ENCODE results near the gene MPDU1.

The MPDU1 gene

GRCh38 chr17:7563115-7563869 lies 20.4 kb upstream of the MPDU1 start:
- H3K4me1 ChIP-seq (ENCODE audit: control insufficient read depth, insufficient read depth, low read length), result peaks cover 46% of the 10 kb centered on the region
- H3K36me3 ChIP-seq (ENCODE audit: control insufficient read depth, insufficient read depth, low read length), result peaks cover 22% of the 10 kb centered on the region
- H3K4me3 ChIP-seq (ENCODE audit: low read length), result no peak overlapping the region
- peak overlapping the region; percentile 81 for H3K9ac ChIP-seq (ENCODE audit: low read length)
- no peaks in the 10 kb centered on the region for H3K9me3 ChIP-seq (ENCODE audit: control insufficient read depth, low read length)
- no peaks in the 10 kb centered on the region for H3K27me3 ChIP-seq (ENCODE audit: control insufficient read depth, insufficient read depth, low read length)

GRCh38 chr17:7569571-7569970 lies 14.1 kb upstream of the MPDU1 start:
- Histone ChIP-seq H3K9ac (ENCODE audit: low read length) (no peak overlapping the region), H3K4me3 (ENCODE audit: low read length) (no peak overlapping the region), H3K4me1 (ENCODE audit: control insufficient read depth, insufficient read depth, low read length) (peaks cover 8% of the 10 kb centered on the region), H3K9me3 (ENCODE audit: control insufficient read depth, low read length) (no peaks in the 10 kb centered on the region), H3K27me3 (ENCODE audit: control insufficient read depth, insufficient read depth, low read length) (no peaks in the 10 kb centered on the region), H3K36me3 (ENCODE audit: control insufficient read depth, insufficient read depth, low read length) (peaks cover 38% of the 10 kb centered on the region)

- Histone ChIP-seq H3K4me3 (ENCODE audit: low read length) (no peak overlapping the region), H3K36me3 (ENCODE audit: control insufficient read depth, insufficient read depth, low read length) (peaks cover 37% of the 10 kb centered on the region), H3K9me3 (ENCODE audit: control insufficient read depth, low read length) (no peaks in the 10 kb centered on the region), H3K27me3 (ENCODE audit: control insufficient read depth, insufficient read depth, low read length) (no peaks in the 10 kb centered on the region), H3K9ac (ENCODE audit: low read length) (no peak overlapping the region), H3K4me1 (ENCODE audit: control insufficient read depth, insufficient read depth, low read length) (peaks cover 15% of the 10 kb centered on the region)
These were observed 13.3 kb upstream of the MPDU1 start for GRCh38 chr17:7570351-7570750.

DNA sequence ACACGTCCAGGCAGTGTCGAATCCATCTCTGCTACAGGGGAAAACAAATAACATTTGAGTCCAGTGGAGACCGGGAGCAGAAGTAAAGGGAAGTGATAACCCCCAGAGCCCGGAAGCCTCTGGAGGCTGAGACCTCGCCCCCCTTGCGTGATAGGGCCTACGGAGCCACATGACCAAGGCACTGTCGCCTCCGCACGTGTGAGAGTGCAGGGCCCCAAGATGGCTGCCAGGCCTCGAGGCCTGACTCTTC lies 11.4 kb upstream of the MPDU1 start:
- H3K9me3 ChIP-seq (ENCODE audit: control insufficient read depth, low read length), result no peaks in the 10 kb centered on the region
- peaks cover 18% of the 10 kb centered on the region for H3K4me1 ChIP-seq (ENCODE audit: control insufficient read depth, insufficient read depth, low read length)
- peaks cover 42% of the 10 kb centered on the region for H3K36me3 ChIP-seq (ENCODE audit: control insufficient read depth, insufficient read depth, low read length)

DNA sequence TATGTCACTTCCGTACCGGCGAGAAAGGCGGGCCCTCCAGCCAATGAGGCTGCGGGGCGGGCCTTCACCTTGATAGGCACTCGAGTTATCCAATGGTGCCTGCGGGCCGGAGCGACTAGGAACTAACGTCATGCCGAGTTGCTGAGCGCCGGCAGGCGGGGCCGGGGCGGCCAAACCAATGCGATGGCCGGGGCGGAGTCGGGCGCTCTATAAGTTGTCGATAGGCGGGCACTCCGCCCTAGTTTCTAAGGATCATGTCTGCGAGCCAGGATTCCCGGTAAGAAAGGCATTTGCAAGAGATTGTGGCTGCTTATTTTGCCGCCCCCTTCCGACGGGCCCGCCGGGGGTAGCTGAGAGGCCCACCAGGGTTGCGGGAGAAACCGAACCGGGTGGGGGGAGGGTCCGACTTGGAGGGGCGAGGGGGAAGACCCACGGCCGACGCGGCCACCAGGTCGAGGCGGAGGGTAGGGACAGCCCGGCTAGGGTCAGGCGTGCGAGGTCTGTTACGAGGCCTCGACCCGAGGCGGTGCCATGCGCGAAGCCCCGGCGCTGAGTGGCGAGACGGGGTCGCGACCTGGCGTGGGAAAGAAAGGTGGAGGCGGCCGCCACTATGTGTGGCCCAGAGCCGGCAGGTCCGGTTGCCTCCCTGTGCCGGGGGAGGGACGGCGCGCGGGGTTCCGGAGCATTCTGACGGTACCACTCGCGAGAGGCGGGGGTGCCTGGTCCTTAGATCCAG lies 10.9 kb upstream of the MPDU1 start:
- peaks cover 23% of the 10 kb centered on the region for H3K4me1 ChIP-seq (ENCODE audit: control insufficient read depth, insufficient read depth, low read length)
- H3K9me3 ChIP-seq (ENCODE audit: control insufficient read depth, low read length), result no peaks in the 10 kb centered on the region
- H3K36me3 ChIP-seq (ENCODE audit: control insufficient read depth, insufficient read depth, low read length), result peaks cover 45% of the 10 kb centered on the region

More for the DNA sequence above, 11.4 kb upstream of the MPDU1 start:
- Histone ChIP-seq H3K27me3 (ENCODE audit: control insufficient read depth, insufficient read depth, low read length) (no peaks in the 10 kb centered on the region), H3K9ac (ENCODE audit: low read length) (peak overlapping the region; percentile 91), H3K4me3 (ENCODE audit: low read length) (peak overlapping the region; percentile 81)

GRCh38 chr17:7573324-7574080 lies 10.2 kb upstream of the MPDU1 start:
- H3K9ac ChIP-seq (ENCODE audit: low read length), result peak overlapping the region; percentile 88
- H3K27me3 ChIP-seq (ENCODE audit: control insufficient read depth, insufficient read depth, low read length), result no peaks in the 10 kb centered on the region
- H3K4me1 ChIP-seq (ENCODE audit: control insufficient read depth, insufficient read depth, low read length), result peaks cover 25% of the 10 kb centered on the region
- peak overlapping the region; percentile 67 for H3K4me3 ChIP-seq (ENCODE audit: low read length)
- H3K9me3 ChIP-seq (ENCODE audit: control insufficient read depth, low read length), result no peaks in the 10 kb centered on the region
- H3K36me3 ChIP-seq (ENCODE audit: control insufficient read depth, insufficient read depth, low read length), result peaks cover 51% of the 10 kb centered on the region

More for the DNA sequence above, 10.9 kb upstream of the MPDU1 start:
- Histone ChIP-seq H3K27me3 (ENCODE audit: control insufficient read depth, insufficient read depth, low read length) (no peaks in the 10 kb centered on the region), H3K4me3 (ENCODE audit: low read length) (peak overlapping the region; percentile 67), H3K9ac (ENCODE audit: low read length) (peak overlapping the region; percentile 91)

- H3K9ac ChIP-seq (ENCODE audit: low read length), result peak overlapping the region; percentile 88
- H3K27me3 ChIP-seq (ENCODE audit: control insufficient read depth, insufficient read depth, low read length), result no peaks in the 10 kb centered on the region
- H3K4me3 ChIP-seq (ENCODE audit: low read length), result peak overlapping the region; percentile 67
- H3K9me3 ChIP-seq (ENCODE audit: control insufficient read depth, low read length), result no peaks in the 10 kb centered on the region
- H3K4me1 ChIP-seq (ENCODE audit: control insufficient read depth, insufficient read depth, low read length), result peaks cover 34% of the 10 kb centered on the region
- H3K36me3 ChIP-seq (ENCODE audit: control insufficient read depth, insufficient read depth, low read length), result peaks cover 57% of the 10 kb centered on the region
These were observed 9.3 kb upstream of the MPDU1 start for GRCh38 chr17:7574176-7574953.

GRCh38 chr17:7575481-7575883 lies 8.2 kb upstream of the MPDU1 start:
- Histone ChIP-seq H3K9me3 (ENCODE audit: control insufficient read depth, low read length) (no peaks in the 10 kb centered on the region), H3K36me3 (ENCODE audit: control insufficient read depth, insufficient read depth, low read length) (peaks cover 51% of the 10 kb centered on the region), H3K9ac (ENCODE audit: low read length) (no peak overlapping the region), H3K4me1 (ENCODE audit: control insufficient read depth, insufficient read depth, low read length) (peaks cover 45% of the 10 kb centered on the region), H3K27me3 (ENCODE audit: control insufficient read depth, insufficient read depth, low read length) (no peaks in the 10 kb centered on the region), H3K4me3 (ENCODE audit: low read length) (no peak overlapping the region)

GRCh38 chr17:7575959-7576358 lies 7.7 kb upstream of the MPDU1 start:
- no peaks in the 10 kb centered on the region for H3K27me3 ChIP-seq (ENCODE audit: control insufficient read depth, insufficient read depth, low read length)
- H3K4me1 ChIP-seq (ENCODE audit: control insufficient read depth, insufficient read depth, low read length), result peaks cover 47% of the 10 kb centered on the region
- peaks cover 46% of the 10 kb centered on the region for H3K36me3 ChIP-seq (ENCODE audit: control insufficient read depth, insufficient read depth, low read length)
- no peak overlapping the region for H3K4me3 ChIP-seq (ENCODE audit: low read length)
- H3K9me3 ChIP-seq (ENCODE audit: control insufficient read depth, low read length), result no peaks in the 10 kb centered on the region
- H3K9ac ChIP-seq (ENCODE audit: low read length), result no peak overlapping the region

DNA sequence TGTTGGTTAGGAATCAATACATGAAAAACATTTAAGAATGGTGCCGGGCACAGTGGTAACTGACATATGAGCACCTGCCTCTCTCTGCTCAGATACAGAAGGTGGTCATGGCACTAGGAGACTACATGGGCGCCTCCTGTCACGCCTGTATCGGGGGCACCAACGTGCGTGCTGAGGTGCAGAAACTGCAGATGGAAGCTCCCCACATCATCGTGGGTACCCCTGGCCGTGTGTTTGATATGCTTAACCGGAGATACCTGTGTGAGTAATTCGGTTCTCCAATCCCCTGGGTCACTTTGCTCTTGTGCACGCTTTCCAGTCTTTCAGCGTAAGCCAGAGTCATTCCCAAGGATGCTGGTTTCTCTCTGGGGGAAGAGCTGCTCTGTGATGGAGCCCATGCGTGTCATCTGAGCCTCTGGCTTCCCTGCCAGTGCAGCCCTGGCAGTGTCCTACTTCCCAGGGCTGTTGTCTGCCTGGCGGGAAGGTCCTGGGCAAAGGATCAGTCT lies 7.2 kb upstream of the MPDU1 start:
- Histone ChIP-seq H3K36me3 (ENCODE audit: control insufficient read depth, insufficient read depth, low read length) (peaks cover 41% of the 10 kb centered on the region), H3K4me3 (ENCODE audit: low read length) (no peak overlapping the region), H3K9ac (ENCODE audit: low read length) (no peak overlapping the region), H3K9me3 (ENCODE audit: control insufficient read depth, low read length) (no peaks in the 10 kb centered on the region), H3K27me3 (ENCODE audit: control insufficient read depth, insufficient read depth, low read length) (no peaks in the 10 kb centered on the region), H3K4me1 (ENCODE audit: control insufficient read depth, insufficient read depth, low read length) (peaks cover 47% of the 10 kb centered on the region)

DNA sequence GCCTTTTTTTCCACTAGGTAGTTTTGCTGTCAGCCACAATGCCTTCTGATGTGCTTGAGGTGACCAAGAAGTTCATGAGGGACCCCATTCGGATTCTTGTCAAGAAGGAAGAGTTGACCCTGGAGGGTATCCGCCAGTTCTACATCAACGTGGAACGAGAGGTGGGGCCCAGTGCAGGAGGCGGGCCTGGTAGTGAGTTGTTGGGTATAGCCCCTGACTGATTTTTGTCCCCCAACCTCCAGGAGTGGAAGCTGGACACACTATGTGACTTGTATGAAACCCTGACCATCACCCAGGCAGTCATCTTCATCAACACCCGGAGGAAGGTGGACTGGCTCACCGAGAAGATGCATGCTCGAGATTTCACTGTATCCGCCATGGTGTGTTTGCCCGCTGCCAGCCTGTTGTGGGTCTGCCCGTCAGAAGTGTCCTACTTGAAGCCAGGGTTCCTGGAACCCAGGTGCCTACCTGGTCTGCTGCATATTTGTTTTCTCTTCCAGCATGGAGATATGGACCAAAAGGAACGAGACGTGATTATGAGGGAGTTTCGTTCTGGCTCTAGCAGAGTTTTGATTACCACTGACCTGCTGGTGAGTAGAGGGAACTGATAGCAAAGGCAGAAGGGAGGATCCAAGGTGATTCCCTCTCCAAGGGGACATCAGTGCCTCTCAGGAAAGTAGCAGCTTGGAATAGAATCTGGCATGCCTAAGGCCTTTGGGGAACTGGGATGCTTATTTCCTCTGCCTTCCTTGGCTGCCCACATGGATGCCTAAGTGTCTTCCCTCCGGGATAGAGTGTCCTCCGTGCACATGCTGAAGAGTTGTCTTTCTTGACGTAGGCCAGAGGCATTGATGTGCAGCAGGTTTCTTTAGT lies 6.1 kb upstream of the MPDU1 start:
- peaks cover 41% of the 10 kb centered on the region for H3K36me3 ChIP-seq (ENCODE audit: control insufficient read depth, insufficient read depth, low read length)
- H3K4me1 ChIP-seq (ENCODE audit: control insufficient read depth, insufficient read depth, low read length), result peaks cover 54% of the 10 kb centered on the region
- no peaks in the 10 kb centered on the region for H3K27me3 ChIP-seq (ENCODE audit: control insufficient read depth, insufficient read depth, low read length)
- H3K9ac ChIP-seq (ENCODE audit: low read length), result no peak overlapping the region
- no peaks in the 10 kb centered on the region for H3K9me3 ChIP-seq (ENCODE audit: control insufficient read depth, low read length)
- H3K4me3 ChIP-seq (ENCODE audit: low read length), result no peak overlapping the region

Data from mucosa of stomach (tissue), 1 donor.